ENCODE data around the gene FSTL1. TPM values are rescaled to one million over a fixed set of nuclear protein-coding genes. Genes with fewer than 3 reads are reported as not detected.

Gene FSTL1
- total RNA-seq, 4 donors from 2014 or later = 532 to 861 (median 705) TPM

DNA sequence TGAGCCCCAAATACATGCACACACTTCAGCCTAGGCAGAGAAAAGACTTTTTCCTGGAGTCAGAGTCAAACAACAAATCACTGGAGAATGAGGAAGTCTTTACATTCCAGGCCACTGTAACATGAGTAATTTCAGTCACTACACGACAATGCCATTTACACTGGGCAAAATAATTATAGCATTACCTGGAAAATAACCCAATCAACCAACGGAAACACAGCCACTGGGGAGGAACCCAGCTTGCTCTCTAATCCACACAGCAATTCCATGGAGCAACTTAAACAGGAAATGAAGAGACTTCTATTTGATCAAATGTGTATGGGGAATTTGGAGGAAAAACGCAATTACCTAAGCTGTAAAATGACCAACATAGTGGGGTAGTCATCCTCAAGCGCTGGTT lies 15.2 kb downstream of the FSTL1 start:
- TF ChIP-seq, protein P1, sequence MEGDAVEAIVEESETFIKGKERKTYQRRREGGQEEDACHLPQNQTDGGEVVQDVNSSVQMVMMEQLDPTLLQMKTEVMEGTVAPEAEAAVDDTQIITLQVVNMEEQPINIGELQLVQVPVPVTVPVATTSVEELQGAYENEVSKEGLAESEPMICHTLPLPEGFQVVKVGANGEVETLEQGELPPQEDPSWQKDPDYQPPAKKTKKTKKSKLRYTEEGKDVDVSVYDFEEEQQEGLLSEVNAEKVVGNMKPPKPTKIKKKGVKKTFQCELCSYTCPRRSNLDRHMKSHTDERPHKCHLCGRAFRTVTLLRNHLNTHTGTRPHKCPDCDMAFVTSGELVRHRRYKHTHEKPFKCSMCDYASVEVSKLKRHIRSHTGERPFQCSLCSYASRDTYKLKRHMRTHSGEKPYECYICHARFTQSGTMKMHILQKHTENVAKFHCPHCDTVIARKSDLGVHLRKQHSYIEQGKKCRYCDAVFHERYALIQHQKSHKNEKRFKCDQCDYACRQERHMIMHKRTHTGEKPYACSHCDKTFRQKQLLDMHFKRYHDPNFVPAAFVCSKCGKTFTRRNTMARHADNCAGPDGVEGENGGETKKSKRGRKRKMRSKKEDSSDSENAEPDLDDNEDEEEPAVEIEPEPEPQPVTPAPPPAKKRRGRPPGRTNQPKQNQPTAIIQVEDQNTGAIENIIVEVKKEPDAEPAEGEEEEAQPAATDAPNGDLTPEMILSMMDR (IDR thresholded peaks at IDR 0.05) = no peak
- ATAC-seq (ENCODE audit: low FRiP score) (no peak), DNase-seq (ENCODE audit: low spot score) (no peak)

DNA sequence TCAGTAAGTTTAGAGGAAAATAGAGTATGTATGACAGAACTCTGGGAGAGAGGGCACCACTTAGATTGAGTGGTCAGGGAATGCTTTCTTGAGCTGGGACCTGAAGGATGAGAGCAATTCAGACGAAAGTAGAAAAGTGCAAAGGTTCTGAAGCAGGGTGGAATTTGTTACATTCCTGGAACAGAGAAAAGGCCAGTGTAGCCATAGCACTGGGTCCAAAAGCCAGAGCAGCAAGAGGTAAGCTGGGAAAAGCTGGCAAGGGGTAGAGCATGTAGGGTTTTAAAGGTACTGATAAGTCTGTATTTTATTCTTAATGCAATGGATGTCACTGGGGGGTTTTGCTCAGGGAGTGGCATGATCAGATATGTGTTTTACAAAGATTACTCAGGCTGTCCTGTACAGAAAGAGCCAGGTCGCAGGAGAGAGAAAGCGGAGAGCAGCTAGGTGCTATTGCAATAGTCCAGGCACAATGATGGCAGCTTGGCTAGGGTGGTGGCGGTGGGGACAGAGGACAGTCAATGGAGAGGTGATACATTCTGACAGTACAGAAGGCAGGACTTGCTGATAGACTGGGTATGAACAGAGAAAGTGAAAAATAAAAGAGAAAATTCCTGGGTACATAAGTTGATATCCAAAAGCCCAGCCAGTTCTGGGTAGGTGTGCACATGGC lies 17.0 kb downstream of the FSTL1 start:
- DNase-seq (ENCODE audit: low spot score) (no peak), ATAC-seq (ENCODE audit: low FRiP score) (no peak)
- TF ChIP-seq, protein P1 (IDR thresholded peaks at IDR 0.05) = no peak

GRCh38 chr3:120432150-120432860 lies 18.5 kb downstream of the FSTL1 start:
- ATAC-seq (ENCODE audit: low FRiP score) (no peak), DNase-seq (ENCODE audit: low spot score) (no peak)
- TF ChIP-seq, protein P1 (IDR thresholded peaks at IDR 0.05) = no peak

DNA sequence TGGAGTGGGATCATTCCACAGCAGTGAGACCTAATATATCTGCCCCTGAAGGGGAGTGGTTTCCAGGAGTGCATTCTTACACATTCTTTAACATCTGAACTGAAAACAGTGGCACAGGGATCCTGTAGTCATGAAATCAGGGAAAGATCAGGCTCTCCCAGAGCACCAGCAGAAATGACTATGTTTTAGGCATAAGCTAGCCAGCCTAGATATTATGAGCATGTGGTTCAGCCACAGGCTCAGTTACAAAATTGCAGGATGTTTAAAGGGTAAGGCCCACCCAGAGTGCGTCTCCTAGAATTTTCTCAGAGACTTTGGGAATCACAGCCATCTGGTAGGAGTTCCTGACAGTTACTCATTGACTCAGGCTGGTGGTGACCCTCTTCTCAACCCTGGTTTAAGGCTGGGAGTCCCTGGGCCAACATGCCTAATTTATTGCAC lies 20.9 kb downstream of the FSTL1 start:
- no peak for ATAC-seq (ENCODE audit: low FRiP score)
- TF ChIP-seq, protein P1 (IDR thresholded peaks at IDR 0.05) = no peak
- no peak for DNase-seq (ENCODE audit: low spot score)

DNA sequence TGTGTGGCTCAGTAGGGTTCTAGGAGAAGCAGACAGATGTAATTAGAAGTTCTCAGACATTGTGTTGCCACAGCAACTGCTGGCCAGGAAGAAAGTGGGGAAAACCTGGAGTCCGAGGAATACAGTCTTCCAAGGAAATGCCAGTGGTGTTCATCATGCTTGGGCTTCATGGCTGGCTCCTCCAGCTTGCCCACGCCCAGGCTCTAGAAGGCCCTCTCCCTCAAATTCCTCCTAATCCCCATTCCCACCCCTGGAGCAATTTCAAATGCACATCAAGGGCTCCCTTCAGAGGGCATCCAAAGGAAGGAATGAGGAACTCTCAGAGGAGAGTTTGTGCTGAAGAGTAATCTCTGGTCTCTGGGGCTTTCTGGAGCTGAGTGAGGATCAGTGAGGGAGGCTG lies 21.9 kb downstream of the FSTL1 start:
- ATAC-seq (ENCODE audit: low FRiP score) = no peak
- TF ChIP-seq, protein P1 (IDR thresholded peaks at IDR 0.05) = no peak
- DNase-seq (ENCODE audit: low spot score) = no peak

GRCh38 chr3:120427201-120427600 lies 23.6 kb downstream of the FSTL1 start:
- DNase-seq (ENCODE audit: low spot score) (no peak), ATAC-seq (ENCODE audit: low FRiP score) (no peak)
- TF ChIP-seq, protein P1 (IDR thresholded peaks at IDR 0.05) = no peak

Measured in omental fat pad (tissue), 4 donors.